Esophagus muscularis mucosa (tissue), 4 donors: ENCODE data around the gene SPATA19. TPM values are rescaled to one million over a fixed set of nuclear protein-coding genes. Genes with fewer than 3 reads are reported as not detected.
A peak's percentile ranks its signal among the peaks of the same experiment; 100 is the strongest.

Experiments used
- DNase-seq: peaks from one replicate; pipeline ENCODE4 v3.0.0-alpha.2; 2017; ENCODE audit errors: extremely low spot score
- H3K27ac ChIP-seq, 4 donors: fragments of 200-600 bp; sonication (generic); replicated peaks in 1 of 4; 1 replicate in 3 of 4; 2 replicates in 1 of 4; pipeline ENCODE4 v1.5.1; 2016 to 2019; ENCODE audit warnings: mild to moderate bottlenecking in 1 of 4
- H3K27me3 ChIP-seq, 4 donors: fragments of 200-600 bp; sonication (generic); one replicate each; pipeline versions ENCODE4 v1.5.1 to v1.6.0; 2016 to 2019
- H3K36me3 ChIP-seq, 4 donors: fragments of 200-600 bp; sonication (generic); one replicate each; pipeline ENCODE4 v1.5.1; 2016 to 2019
- H3K4me1 ChIP-seq, 4 donors: fragments of 200-600 bp; sonication (generic); one replicate each; pipeline ENCODE4 v1.5.1; 2016 to 2019
- H3K4me3 ChIP-seq, 4 donors: fragments of 200-600 bp; sonication (generic); 1 replicate in 2 of 4; 2 replicates in 2 of 4; pipeline ENCODE4 v1.5.1; 2016 to 2019; ENCODE audit warnings: mild to moderate bottlenecking in 4 of 4, moderate library complexity in 1 of 4
- H3K9me3 ChIP-seq, 4 donors: fragments of 200-600 bp; sonication (generic); 1 replicate in 3 of 4; 2 replicates in 1 of 4; pipeline ENCODE4 v1.5.1; 2016 to 2019
- CTCF ChIP-seq, 3 experiments: fragments of 200-600 bp in 2 of 3; fragments of 450-650 bp in 1 of 3; sonication (generic) in 2 of 3; IDR thresholded peaks; one replicate each; pipeline ENCODE4 v1.5.1; 2017 to 2019; ENCODE audit warnings: antibody characterized with exemption in 3 of 3, mild to moderate bottlenecking in 2 of 3, moderate library complexity in 1 of 3
- EP300 ChIP-seq: sonication (generic); formaldehyde crosslinking; IDR thresholded peaks from one replicate; pipeline ENCODE4 v1.6.1; 2017; ENCODE audit warnings: antibody characterized with exemption
- POLR2A ChIP-seq: fragments of 450-650 bp; IDR thresholded peaks from one replicate; pipeline ENCODE4 v1.6.1; 2017; ENCODE audit warnings: antibody characterized with exemption, moderate library complexity, mild to moderate bottlenecking, low read depth
- POLR2AphosphoS5 ChIP-seq, 2 donors: sonication (generic); formaldehyde crosslinking; IDR thresholded peaks; one replicate each; pipeline ENCODE4 v1.6.1; 2017; ENCODE audit warnings: antibody characterized with exemption in 2 of 2
- WGBS: methylation state at CpG from one replicate; pipeline ENCODE4 v1.1.5; 2018; 5-methylcytosine and 5-hydroxymethylcytosine counted together
- intact Hi-C: fragments of 100-400 bp; cut with DNase I; formaldehyde crosslinking; loops from one replicate; pipeline ENCODE4 v1.15.1; 2023
- total RNA-seq, 4 donors: library from RNA; depleted of rRNA; stranded (reverse); fragments of >200 nt; gene quantifications; one replicate each; pipeline versions ENCODE4 v1.1.0 to v1.2.1, GENCODE V29; 2016

The SPATA19 gene
- total RNA-seq, 4 donors from 2014 or later = not detected

- Histone ChIP-seq H3K27me3 (peaks cover 0 to 18% (median 6%) of the 10 kb centered on the region in 4 donors), H3K4me1 (peaks cover 0 to 13% (median 0%) of the 10 kb centered on the region in 4 donors), H3K27ac (no peak overlapping the region), H3K4me3 (no peak overlapping the region), H3K36me3 (no peaks in the 10 kb centered on the region), H3K9me3 (no peaks in the 10 kb centered on the region)
- DNase-seq = peak; percentile 42
- intact Hi-C loops = no loop called here
- TF ChIP-seq EP300 = no peak
- no peak for TF ChIP-seq POLR2AphosphoS5 (IDR thresholded peaks at IDR 0.05)
- no peak for TF ChIP-seq POLR2A
- no peak for TF ChIP-seq CTCF (IDR thresholded peaks at IDR 0.05)
- 78% methylated on average over 5 of the region's 5 CpGs for WGBS
Measured at GRCh38 chr11:133828871-133829270, 16.4 kb downstream of the SPATA19 start.

GRCh38 chr11:133827556-133827955, 17.8 kb downstream of the SPATA19 start:
- intact Hi-C loops = no loop called here
- Histone ChIP-seq H3K4me3 (no peak overlapping the region), H3K27ac (no peak overlapping the region), H3K4me1 (peaks cover 0 to 4% (median 0%) of the 10 kb centered on the region in 4 donors), H3K27me3 (peaks cover 0 to 13% (median 6%) of the 10 kb centered on the region in 4 donors), H3K36me3 (no peaks in the 10 kb centered on the region), H3K9me3 (no peaks in the 10 kb centered on the region)
- DNase-seq = peak; percentile 88
- 93% methylated on average over 3 of the region's 3 CpGs for WGBS
- TF ChIP-seq CTCF (IDR thresholded peaks at IDR 0.05) (no peak), POLR2A (no peak), POLR2AphosphoS5 (IDR thresholded peaks at IDR 0.05) (no peak), EP300 (no peak)

GRCh38 chr11:133826866-133827265, 18.4 kb downstream of the SPATA19 start:
- Histone ChIP-seq H3K4me3 (no peak overlapping the region), H3K4me1 (no peaks in the 10 kb centered on the region), H3K36me3 (no peaks in the 10 kb centered on the region), H3K27ac (no peak overlapping the region), H3K27me3 (peaks cover 0 to 12% (median 3%) of the 10 kb centered on the region in 4 donors), H3K9me3 (no peaks in the 10 kb centered on the region)
- no peak for TF ChIP-seq EP300
- TF ChIP-seq POLR2A = no peak
- TF ChIP-seq POLR2AphosphoS5 (IDR thresholded peaks at IDR 0.05) = no peak
- TF ChIP-seq CTCF (IDR thresholded peaks at IDR 0.05) = no peak
- intact Hi-C loops = no loop called here
- 81% methylated on average over 4 of the region's 4 CpGs for WGBS
- DNase-seq = peak; percentile 70

- DNase-seq = no peak
- H3K9me3 ChIP-seq = no peaks in the 10 kb centered on the region
- no peak overlapping the region for H3K27ac ChIP-seq
- H3K4me3 ChIP-seq = no peak overlapping the region
- intact Hi-C loops = no loop called here
- H3K36me3 ChIP-seq = no peaks in the 10 kb centered on the region
- no peaks in the 10 kb centered on the region for H3K4me1 ChIP-seq
- TF ChIP-seq CTCF (IDR thresholded peaks at IDR 0.05) (no peak), POLR2A (no peak), EP300 (no peak), POLR2AphosphoS5 (IDR thresholded peaks at IDR 0.05) (no peak)
- WGBS = 86% methylated on average over 3 of the region's 3 CpGs
- H3K27me3 ChIP-seq = peaks cover 0 to 6% (median 2%) of the 10 kb centered on the region in 4 donors
Measured at GRCh38 chr11:133825666-133826065, 19.6 kb downstream of the SPATA19 start.

GRCh38 chr11:133825156-133825555, 20.2 kb downstream of the SPATA19 start:
- intact Hi-C loops = no loop called here
- Histone ChIP-seq H3K9me3 (no peaks in the 10 kb centered on the region), H3K36me3 (no peaks in the 10 kb centered on the region), H3K4me3 (no peak overlapping the region), H3K27ac (no peak overlapping the region), H3K4me1 (no peaks in the 10 kb centered on the region), H3K27me3 (peaks cover 0 to 6% (median under 1%) of the 10 kb centered on the region in 4 donors)
- 88% methylated on average over 11 of the region's 11 CpGs for WGBS
- no peak for DNase-seq
- TF ChIP-seq POLR2A (no peak), EP300 (no peak), POLR2AphosphoS5 (IDR thresholded peaks at IDR 0.05) (no peak), CTCF (IDR thresholded peaks at IDR 0.05) (no peak)
